ENCODE data around the gene LRMDA. TPM values are rescaled to one million over a fixed set of nuclear protein-coding genes. Genes with fewer than 3 reads are reported as not detected.
A peak's percentile ranks its signal among the peaks of the same experiment; 100 is the strongest.

The LRMDA gene
- polyA plus RNA-seq, 1 donor (not counting 4 experiments of a cell fraction or from before 2014, with no cell fraction given) = not detected

DNA sequence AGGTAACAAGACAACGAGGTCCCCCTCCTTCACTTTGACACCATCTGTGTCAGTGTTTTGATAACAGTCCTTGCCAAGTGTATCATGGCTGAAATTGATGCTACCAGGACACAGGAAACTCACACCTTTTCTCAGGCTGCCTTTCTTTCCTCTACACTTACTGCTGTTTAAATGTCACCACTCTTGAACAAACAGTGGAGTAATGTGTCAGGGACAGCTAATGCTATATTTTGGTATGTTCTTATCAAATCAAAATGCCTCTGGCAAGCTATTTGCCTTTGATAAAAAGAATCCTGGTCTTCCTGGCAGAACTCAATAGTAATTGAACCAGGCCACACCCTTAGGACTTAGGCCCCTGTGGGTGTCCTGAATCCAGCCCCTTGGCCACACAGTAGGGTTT, 692.9 kb downstream of the LRMDA start:
- Histone ChIP-seq H3K27ac (ENCODE audit: control insufficient read depth, insufficient read depth, low read length) (no peak overlapping the region), H3K4me3 (ENCODE audit: control insufficient read depth in 2 of 3, extremely low read depth in 1 of 3, insufficient read depth in 2 of 3, low read depth in 1 of 3, low read length in 3 of 3) (no peak overlapping the region), H3K4me1 (ENCODE audit: control insufficient read depth, extremely low read depth, insufficient read depth, low read length) (peaks cover 32% of the 10 kb centered on the region), H3K79me2 (ENCODE audit: control insufficient read depth, insufficient read depth, low read length) (no peaks in the 10 kb centered on the region), H3K9me1 (ENCODE audit: control insufficient read depth, extremely low read depth, insufficient read depth, low read length) (no peaks in the 10 kb centered on the region), H4K20me1 (ENCODE audit: control insufficient read depth, extremely low read depth, insufficient read depth, low read length) (no peaks in the 10 kb centered on the region), H3K9ac (ENCODE audit: control insufficient read depth, extremely low read depth, insufficient read depth, low read length) (no peak overlapping the region), H3K27me3 (ENCODE audit: control insufficient read depth, extremely low read depth, insufficient read depth, low read length) (no peaks in the 10 kb centered on the region), H3K4me2 (ENCODE audit: control insufficient read depth, extremely low read depth, insufficient read depth, low read depth, low read length) (no peak overlapping the region), H3K9me3 (ENCODE audit: control insufficient read depth, low read depth, low read length) (no peaks in the 10 kb centered on the region), H3K36me3 (ENCODE audit: control insufficient read depth in 2 of 2, extremely low read depth in 1 of 2, insufficient read depth in 2 of 2, low read length in 2 of 2) (no peaks in the 10 kb centered on the region), H2AFZ (ENCODE audit: control insufficient read depth, low read length) (no peak overlapping the region)
- no peak for DNase-seq (ENCODE audit: low read depth, low spot score)
- no peak for FAIRE-seq
- dilution Hi-C loops (cut with MboI; ENCODE audit: extremely low pct_ligation_motif_present, low sequenced_read_pairs) = no loop called here
- TF ChIP-seq, protein P1, sequence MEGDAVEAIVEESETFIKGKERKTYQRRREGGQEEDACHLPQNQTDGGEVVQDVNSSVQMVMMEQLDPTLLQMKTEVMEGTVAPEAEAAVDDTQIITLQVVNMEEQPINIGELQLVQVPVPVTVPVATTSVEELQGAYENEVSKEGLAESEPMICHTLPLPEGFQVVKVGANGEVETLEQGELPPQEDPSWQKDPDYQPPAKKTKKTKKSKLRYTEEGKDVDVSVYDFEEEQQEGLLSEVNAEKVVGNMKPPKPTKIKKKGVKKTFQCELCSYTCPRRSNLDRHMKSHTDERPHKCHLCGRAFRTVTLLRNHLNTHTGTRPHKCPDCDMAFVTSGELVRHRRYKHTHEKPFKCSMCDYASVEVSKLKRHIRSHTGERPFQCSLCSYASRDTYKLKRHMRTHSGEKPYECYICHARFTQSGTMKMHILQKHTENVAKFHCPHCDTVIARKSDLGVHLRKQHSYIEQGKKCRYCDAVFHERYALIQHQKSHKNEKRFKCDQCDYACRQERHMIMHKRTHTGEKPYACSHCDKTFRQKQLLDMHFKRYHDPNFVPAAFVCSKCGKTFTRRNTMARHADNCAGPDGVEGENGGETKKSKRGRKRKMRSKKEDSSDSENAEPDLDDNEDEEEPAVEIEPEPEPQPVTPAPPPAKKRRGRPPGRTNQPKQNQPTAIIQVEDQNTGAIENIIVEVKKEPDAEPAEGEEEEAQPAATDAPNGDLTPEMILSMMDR (optimal IDR thresholded peaks at IDR 0.05 in 1 of 3, IDR thresholded peaks at IDR 0.05 in 1 of 3, conservative IDR thresholded peaks at IDR 0.05 in 1 of 3; ENCODE audit: extremely low read depth in 1 of 3, insufficient read depth in 2 of 3, low read length in 3 of 3) = no peak
- no peak for TF ChIP-seq EZH2 (IDR thresholded peaks at IDR 0.05; ENCODE audit: low read length)

DNA sequence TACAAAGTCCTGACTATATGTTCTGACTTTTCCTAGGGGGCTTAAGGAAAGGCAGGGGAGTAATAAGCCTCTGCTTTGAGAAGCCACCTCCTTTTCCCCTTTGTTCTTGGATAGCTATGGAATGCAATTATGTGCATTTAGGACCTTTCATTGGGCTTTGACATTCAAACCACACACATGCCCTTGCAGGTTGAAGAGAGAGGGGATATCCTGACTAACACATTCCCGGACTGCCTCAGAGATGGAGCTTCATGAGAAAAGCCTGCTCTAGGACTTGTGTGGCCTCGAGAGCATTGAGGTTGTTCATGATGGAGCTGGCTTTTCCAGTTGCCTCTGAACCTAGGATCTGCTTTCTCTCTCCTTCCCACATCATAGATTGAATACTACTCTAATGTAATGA, 694.5 kb downstream of the LRMDA start:
- no peaks in the 10 kb centered on the region for H3K36me3 ChIP-seq (ENCODE audit: control insufficient read depth in 2 of 2, extremely low read depth in 1 of 2, insufficient read depth in 2 of 2, low read length in 2 of 2)
- no peak overlapping the region for H3K9ac ChIP-seq (ENCODE audit: control insufficient read depth, extremely low read depth, insufficient read depth, low read length)
- no peaks in the 10 kb centered on the region for H3K79me2 ChIP-seq (ENCODE audit: control insufficient read depth, insufficient read depth, low read length)
- H3K4me3 ChIP-seq (ENCODE audit: control insufficient read depth in 2 of 3, extremely low read depth in 1 of 3, insufficient read depth in 2 of 3, low read depth in 1 of 3, low read length in 3 of 3) = no peak overlapping the region
- no peak overlapping the region for H3K27ac ChIP-seq (ENCODE audit: control insufficient read depth, insufficient read depth, low read length)
- H3K27me3 ChIP-seq (ENCODE audit: control insufficient read depth, extremely low read depth, insufficient read depth, low read length) = no peaks in the 10 kb centered on the region
- dilution Hi-C loops (cut with MboI; ENCODE audit: extremely low pct_ligation_motif_present, low sequenced_read_pairs) = no loop called here
- no peaks in the 10 kb centered on the region for H4K20me1 ChIP-seq (ENCODE audit: control insufficient read depth, extremely low read depth, insufficient read depth, low read length)
- H2AFZ ChIP-seq (ENCODE audit: control insufficient read depth, low read length) = no peak overlapping the region
- FAIRE-seq = peak; percentile 90
- H3K4me1 ChIP-seq (ENCODE audit: control insufficient read depth, extremely low read depth, insufficient read depth, low read length) = peaks cover 23% of the 10 kb centered on the region
- no peak for TF ChIP-seq EZH2 (IDR thresholded peaks at IDR 0.05; ENCODE audit: low read length)
- TF ChIP-seq, protein P1 (optimal IDR thresholded peaks at IDR 0.05 in 1 of 3, IDR thresholded peaks at IDR 0.05 in 1 of 3, conservative IDR thresholded peaks at IDR 0.05 in 1 of 3; ENCODE audit: extremely low read depth in 1 of 3, insufficient read depth in 2 of 3, low read length in 3 of 3) = no peak
- peak; percentile 60 for DNase-seq (ENCODE audit: low read depth, low spot score)
- H3K9me1 ChIP-seq (ENCODE audit: control insufficient read depth, extremely low read depth, insufficient read depth, low read length) = no peaks in the 10 kb centered on the region
- H3K4me2 ChIP-seq (ENCODE audit: control insufficient read depth, extremely low read depth, insufficient read depth, low read depth, low read length) = peak overlapping the region; percentile 42
- no peaks in the 10 kb centered on the region for H3K9me3 ChIP-seq (ENCODE audit: control insufficient read depth, low read depth, low read length)

Data from keratinocyte (primary cell).